HepG2 (cell line): ENCODE results near the gene ZDHHC7. TPM values are rescaled to one million over a fixed set of nuclear protein-coding genes. Genes with fewer than 3 reads are reported as not detected.

ENCODE experiments used
- ARHGAP35 ChIP-seq: sonication (generic); formaldehyde crosslinking; IDR thresholded peaks from 2 replicates; pipeline ENCODE4 v1.9.0; 2022; ENCODE audit warnings: mild to moderate bottlenecking, inconsistent platforms, moderate library complexity, missing genetic modification reagents, borderline replicate concordance
- ARNT ChIP-seq: fragments of 450-650 bp; IDR thresholded peaks from 2 replicates; pipeline ENCODE4 v1.6.1; 2017
- FOXA1 ChIP-seq, 2 experiments: fragments of 450-650 bp in 1 of 2; sonication (generic) in 1 of 2; formaldehyde crosslinking in 1 of 2; IDR thresholded peaks; 2 replicates each; pipeline versions ENCODE4 v1.4.0 to v1.6.1; 2016 to 2020; ENCODE audit warnings: missing genetic modification reagents in 1 of 2
- GABPA ChIP-seq, 2 experiments: IDR thresholded peaks; 2 replicates each; pipeline ENCODE4 v1.6.1; 2011 to 2016; ENCODE audit warnings: low read depth in 2 of 2, low read length in 1 of 2, missing biosample characterization in 1 of 2, missing genetic modification characterization in 1 of 2
- GATAD2A ChIP-seq: IDR thresholded peaks from 2 replicates; pipeline ENCODE4 v1.6.1; 2016
- KAT7 ChIP-seq: IDR thresholded peaks from 2 replicates; pipeline ENCODE4 v1.6.1; 2018; ENCODE audit warnings: borderline replicate concordance, missing compliant biosample characterization
- KMT2A ChIP-seq: sonication (generic); formaldehyde crosslinking; IDR thresholded peaks from 2 replicates; pipeline ENCODE4 v1.4.0; 2020; ENCODE audit warnings: missing genetic modification reagents
- MIXL1 ChIP-seq: IDR thresholded peaks from 2 replicates; pipeline ENCODE4 v1.6.1; 2016
- NFIC ChIP-seq: IDR thresholded peaks from 2 replicates; pipeline ENCODE4 v1.6.1; 2012; ENCODE audit warnings: mild to moderate bottlenecking, low read length, inconsistent platforms
- NR3C1 ChIP-seq: sonication (generic); formaldehyde crosslinking; IDR thresholded peaks from 2 replicates; pipeline ENCODE4 v1.4.0; 2020; ENCODE audit warnings: missing genetic modification reagents
- PHF21A ChIP-seq: sonication (generic); formaldehyde crosslinking; IDR thresholded peaks from 2 replicates; pipeline ENCODE4 v1.5.0; 2020; ENCODE audit warnings: mild to moderate bottlenecking, missing genetic modification reagents
- SOX13 ChIP-seq, 3 experiments: fragments of 450-650 bp in 1 of 3; sonication (generic) in 1 of 3; formaldehyde crosslinking in 1 of 3; IDR thresholded peaks in 2 of 3; conservative IDR thresholded peaks in 1 of 3; 2 replicates each; pipeline versions ENCODE4 v1.5.0 to v1.6.1; 2016 to 2020; ENCODE audit warnings: antibody characterized with exemption in 1 of 3, mild to moderate bottlenecking in 1 of 3, missing compliant biosample characterization in 1 of 3, missing genetic modification reagents in 1 of 3, moderate library complexity in 1 of 3
- SUZ12 ChIP-seq: fragments of 150-350 bp; IDR thresholded peaks from 2 replicates; pipeline ENCODE4 v1.6.1; 2014; ENCODE audit warnings: low read depth, low read length
- ZFP36 ChIP-seq: fragments of 150-350 bp; IDR thresholded peaks from 2 replicates; pipeline ENCODE4 v1.6.1; 2018; ENCODE audit warnings: borderline replicate concordance, low read length, low read depth; ENCODE audit not compliant: partially characterized antibody
- ZNF383 ChIP-seq: sonication (generic); formaldehyde crosslinking; IDR thresholded peaks from 2 replicates; pipeline ENCODE4 v1.4.0; 2020; ENCODE audit warnings: missing genetic modification reagents, mild to moderate bottlenecking, borderline replicate concordance
- ZNF501 ChIP-seq: sonication (generic); formaldehyde crosslinking; IDR thresholded peaks from 2 replicates; pipeline ENCODE4 v1.5.1; 2020; ENCODE audit warnings: mild to moderate bottlenecking, moderate library complexity, missing genetic modification reagents
- ZNF557 ChIP-seq: sonication (generic); formaldehyde crosslinking; IDR thresholded peaks from 2 replicates; pipeline ENCODE4 v1.4.0; 2020; ENCODE audit warnings: missing genetic modification reagents
- ZNF768 ChIP-seq: sonication (generic); formaldehyde crosslinking; IDR thresholded peaks from 2 replicates; pipeline ENCODE4 v1.4.0; 2020; ENCODE audit warnings: missing genetic modification reagents
- polyA plus RNA-seq, 8 experiments: library from polyadenylated mRNA; depleted of rRNA in 3 of 8; stranded (reverse) in 7 of 8; unstranded in 1 of 8; fragments of >200 nt; fragmentation: Illumina TruSeq in 4 of 8; extraction: Trizol in 4 of 8; gene quantifications; 2 replicates each; pipeline versions ENCODE4 v1.2.1 to v1.2.3, GENCODE V29; 2011 to 2016; ENCODE audit warnings: low read depth in 4 of 8, missing spikeins in 1 of 8, mixed read lengths in 1 of 8; ENCODE audit not compliant: insufficient read depth in 1 of 8
- total RNA-seq, 5 experiments: library from RNA; depleted of rRNA; stranded (reverse); fragments of >200 nt; fragmentation: Illumina TruSeq; extraction: Trizol; gene quantifications; 2 replicates each; pipeline ENCODE4 v1.2.3, GENCODE V29; 2016; ENCODE audit warnings: low read depth in 1 of 5
- TF ChIP-seq, protein P1 (sequence below): sonication (generic); formaldehyde crosslinking; IDR thresholded peaks from 2 replicates; pipeline ENCODE4 v1.4.0; 2020; ENCODE audit warnings: mild to moderate bottlenecking, missing genetic modification reagents
- TF ChIP-seq, protein P2 (sequence below): sonication (generic); formaldehyde crosslinking; IDR thresholded peaks from 2 replicates; pipeline ENCODE4 v1.4.0; 2020; ENCODE audit warnings: missing genetic modification reagents, borderline replicate concordance
- TF ChIP-seq, protein P3 (sequence below): sonication (generic); formaldehyde crosslinking; IDR thresholded peaks from 2 replicates; pipeline ENCODE4 v1.5.0; 2020; ENCODE audit warnings: mild to moderate bottlenecking, missing genetic modification reagents
- TF ChIP-seq, protein P4 (sequence below): sonication (generic); formaldehyde crosslinking; IDR thresholded peaks from 2 replicates; pipeline ENCODE4 v1.8.1; 2023; ENCODE audit warnings: missing genetic modification reagents, mild to moderate bottlenecking, borderline replicate concordance
- TF ChIP-seq, protein P5 (sequence below): sonication (generic); formaldehyde crosslinking; IDR thresholded peaks from 2 replicates; pipeline ENCODE4 v1.8.0; 2022; ENCODE audit warnings: mild to moderate bottlenecking, missing genetic modification reagents, moderate library complexity
- TF ChIP-seq, protein P6 (sequence below): IDR thresholded peaks from 2 replicates; pipeline ENCODE4 v1.6.1; 2016; ENCODE audit warnings: low read depth

The ZDHHC7 gene
- total and polyA plus RNA-seq, 2 of the 13 experiments (the other 11 are each of a cell fraction or from before 2014, with no cell fraction given), result 46.8 to 67.6 TPM

DNA sequence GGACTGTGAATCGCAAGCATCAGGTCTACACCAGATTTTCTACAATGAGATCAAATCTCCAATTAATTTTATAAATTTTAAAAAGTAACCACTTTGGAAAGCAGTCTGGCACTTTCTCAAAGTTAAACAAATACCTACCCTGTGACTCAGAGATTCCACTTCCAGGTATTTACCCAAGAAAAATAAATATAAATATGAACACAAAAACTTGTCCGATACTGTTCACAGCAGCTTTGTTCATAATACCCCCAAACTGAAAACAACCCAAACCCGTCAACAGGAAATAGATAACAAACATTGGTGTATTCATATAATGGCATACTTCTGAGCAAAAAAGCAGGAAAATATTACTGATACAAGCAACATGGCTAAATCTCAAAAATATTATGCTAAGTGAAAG, 12.1 kb downstream of the ZDHHC7 start (continued):
- TF ChIP-seq, protein P1, sequence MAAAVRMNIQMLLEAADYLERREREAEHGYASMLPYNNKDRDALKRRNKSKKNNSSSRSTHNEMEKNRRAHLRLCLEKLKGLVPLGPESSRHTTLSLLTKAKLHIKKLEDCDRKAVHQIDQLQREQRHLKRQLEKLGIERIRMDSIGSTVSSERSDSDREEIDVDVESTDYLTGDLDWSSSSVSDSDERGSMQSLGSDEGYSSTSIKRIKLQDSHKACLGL (CRISPR knock-in tag), result no peak
- TF ChIP-seq, protein P2, sequence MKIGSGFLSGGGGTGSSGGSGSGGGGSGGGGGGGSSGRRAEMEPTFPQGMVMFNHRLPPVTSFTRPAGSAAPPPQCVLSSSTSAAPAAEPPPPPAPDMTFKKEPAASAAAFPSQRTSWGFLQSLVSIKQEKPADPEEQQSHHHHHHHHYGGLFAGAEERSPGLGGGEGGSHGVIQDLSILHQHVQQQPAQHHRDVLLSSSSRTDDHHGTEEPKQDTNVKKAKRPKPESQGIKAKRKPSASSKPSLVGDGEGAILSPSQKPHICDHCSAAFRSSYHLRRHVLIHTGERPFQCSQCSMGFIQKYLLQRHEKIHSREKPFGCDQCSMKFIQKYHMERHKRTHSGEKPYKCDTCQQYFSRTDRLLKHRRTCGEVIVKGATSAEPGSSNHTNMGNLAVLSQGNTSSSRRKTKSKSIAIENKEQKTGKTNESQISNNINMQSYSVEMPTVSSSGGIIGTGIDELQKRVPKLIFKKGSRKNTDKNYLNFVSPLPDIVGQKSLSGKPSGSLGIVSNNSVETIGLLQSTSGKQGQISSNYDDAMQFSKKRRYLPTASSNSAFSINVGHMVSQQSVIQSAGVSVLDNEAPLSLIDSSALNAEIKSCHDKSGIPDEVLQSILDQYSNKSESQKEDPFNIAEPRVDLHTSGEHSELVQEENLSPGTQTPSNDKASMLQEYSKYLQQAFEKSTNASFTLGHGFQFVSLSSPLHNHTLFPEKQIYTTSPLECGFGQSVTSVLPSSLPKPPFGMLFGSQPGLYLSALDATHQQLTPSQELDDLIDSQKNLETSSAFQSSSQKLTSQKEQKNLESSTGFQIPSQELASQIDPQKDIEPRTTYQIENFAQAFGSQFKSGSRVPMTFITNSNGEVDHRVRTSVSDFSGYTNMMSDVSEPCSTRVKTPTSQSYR (CRISPR knock-in tag), result no peak
- no peak for TF ChIP-seq ARNT
- no peak for TF ChIP-seq NR3C1 (CRISPR knock-in tag)
- TF ChIP-seq, protein P3, sequence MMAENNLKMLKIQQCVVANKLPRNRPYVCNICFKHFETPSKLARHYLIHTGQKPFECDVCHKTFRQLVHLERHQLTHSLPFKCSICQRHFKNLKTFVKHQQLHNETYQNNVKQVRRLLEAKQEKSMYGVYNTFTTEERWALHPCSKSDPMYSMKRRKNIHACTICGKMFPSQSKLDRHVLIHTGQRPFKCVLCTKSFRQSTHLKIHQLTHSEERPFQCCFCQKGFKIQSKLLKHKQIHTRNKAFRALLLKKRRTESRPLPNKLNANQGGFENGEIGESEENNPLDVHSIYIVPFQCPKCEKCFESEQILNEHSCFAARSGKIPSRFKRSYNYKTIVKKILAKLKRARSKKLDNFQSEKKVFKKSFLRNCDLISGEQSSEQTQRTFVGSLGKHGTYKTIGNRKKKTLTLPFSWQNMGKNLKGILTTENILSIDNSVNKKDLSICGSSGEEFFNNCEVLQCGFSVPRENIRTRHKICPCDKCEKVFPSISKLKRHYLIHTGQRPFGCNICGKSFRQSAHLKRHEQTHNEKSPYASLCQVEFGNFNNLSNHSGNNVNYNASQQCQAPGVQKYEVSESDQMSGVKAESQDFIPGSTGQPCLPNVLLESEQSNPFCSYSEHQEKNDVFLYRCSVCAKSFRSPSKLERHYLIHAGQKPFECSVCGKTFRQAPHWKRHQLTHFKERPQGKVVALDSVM, result no peak
- peak; percentile 62; the same call in 1 of the 2 replicates for TF ChIP-seq FOXA1 (IDR thresholded peaks at IDR 0.05)
- peak; percentile 29; the same call in 1 of the 2 replicates for TF ChIP-seq FOXA1 (CRISPR knock-in tag; IDR thresholded peaks at IDR 0.05)
- peak; percentile 75; the same call in 1 of the 2 replicates for TF ChIP-seq NFIC
- peak; percentile 64 for TF ChIP-seq GATAD2A (CRISPR knock-in tag)
- TF ChIP-seq ZNF501 (CRISPR knock-in tag), result no peak
- TF ChIP-seq KMT2A, result no peak
- no peak for TF ChIP-seq ZFP36
- no peak for TF ChIP-seq SUZ12
- no peak for TF ChIP-seq SOX13 (IDR thresholded peaks at IDR 0.05)
- peak in 1 of 2 experiments; percentile 47; a peak in 1 of 4 replicates for TF ChIP-seq SOX13 (CRISPR knock-in tag; conservative IDR thresholded peaks at IDR 0.05 in 1 of 2, IDR thresholded peaks at IDR 0.05 in 1 of 2)
- no peak for TF ChIP-seq GABPA (IDR thresholded peaks at IDR 0.05; ENCODE audit: low read depth, low read length)
- TF ChIP-seq GABPA (CRISPR knock-in tag; IDR thresholded peaks at IDR 0.05; ENCODE audit: low read depth), result peak; percentile 60
- TF ChIP-seq, protein P4, sequence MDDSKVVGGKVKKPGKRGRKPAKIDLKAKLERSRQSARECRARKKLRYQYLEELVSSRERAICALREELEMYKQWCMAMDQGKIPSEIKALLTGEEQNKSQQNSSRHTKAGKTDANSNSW (CRISPR knock-in tag), result no peak
- TF ChIP-seq MIXL1 (CRISPR knock-in tag), result peak; percentile 31; the same call in 1 of the 2 replicates
- TF ChIP-seq KAT7 (CRISPR knock-in tag), result no peak
- TF ChIP-seq ZNF768, result no peak
- TF ChIP-seq, protein P5, sequence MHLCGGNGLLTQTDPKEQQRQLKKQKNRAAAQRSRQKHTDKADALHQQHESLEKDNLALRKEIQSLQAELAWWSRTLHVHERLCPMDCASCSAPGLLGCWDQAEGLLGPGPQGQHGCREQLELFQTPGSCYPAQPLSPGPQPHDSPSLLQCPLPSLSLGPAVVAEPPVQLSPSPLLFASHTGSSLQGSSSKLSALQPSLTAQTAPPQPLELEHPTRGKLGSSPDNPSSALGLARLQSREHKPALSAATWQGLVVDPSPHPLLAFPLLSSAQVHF (CRISPR knock-in tag), result no peak
- no peak for TF ChIP-seq ARHGAP35
- TF ChIP-seq ZNF383 (CRISPR knock-in tag), result no peak
- TF ChIP-seq PHF21A (CRISPR knock-in tag), result no peak
- TF ChIP-seq, protein P6, sequence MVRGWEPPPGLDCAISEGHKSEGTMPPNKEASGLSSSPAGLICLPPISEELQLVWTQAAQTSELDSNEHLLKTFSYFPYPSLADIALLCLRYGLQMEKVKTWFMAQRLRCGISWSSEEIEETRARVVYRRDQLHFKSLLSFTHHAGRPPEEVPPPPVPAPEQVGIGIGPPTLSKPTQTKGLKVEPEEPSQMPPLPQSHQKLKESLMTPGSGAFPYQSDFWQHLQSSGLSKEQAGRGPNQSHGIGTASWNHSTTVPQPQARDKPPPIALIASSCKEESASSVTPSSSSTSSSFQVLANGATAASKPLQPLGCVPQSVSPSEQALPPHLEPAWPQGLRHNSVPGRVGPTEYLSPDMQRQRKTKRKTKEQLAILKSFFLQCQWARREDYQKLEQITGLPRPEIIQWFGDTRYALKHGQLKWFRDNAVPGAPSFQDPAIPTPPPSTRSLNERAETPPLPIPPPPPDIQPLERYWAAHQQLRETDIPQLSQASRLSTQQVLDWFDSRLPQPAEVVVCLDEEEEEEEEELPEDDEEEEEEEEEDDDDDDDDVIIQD, result no peak; the same call in 1 of the 2 replicates
- no peak for TF ChIP-seq ZNF557 (CRISPR knock-in tag)
